ENCODE results near the gene SOX6. TPM values are rescaled to one million over a fixed set of nuclear protein-coding genes. Genes with fewer than 3 reads are reported as not detected.

SOX6 gene
- total RNA-seq, 6 donors from 2014 or later = 2.9 to 21.0 (median 4.9) TPM

DNA sequence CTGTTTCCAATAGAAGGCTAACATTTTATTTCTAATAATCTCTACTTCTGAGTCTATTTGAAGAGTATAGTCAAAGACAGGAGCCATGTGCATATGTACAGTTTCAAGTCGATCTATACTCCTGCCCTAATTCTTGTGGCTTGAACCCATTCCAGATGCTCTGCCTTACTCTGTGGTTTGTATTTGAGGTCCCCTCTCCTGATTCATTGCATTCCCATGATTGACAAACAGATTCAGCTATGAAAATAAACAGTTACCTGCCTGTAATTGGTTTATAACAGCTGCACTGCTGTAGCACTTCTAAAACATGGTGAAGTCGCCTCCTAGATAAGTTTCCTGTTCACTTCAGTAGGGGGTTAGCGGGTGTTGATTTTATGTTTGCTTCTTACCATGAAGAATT, 138.7 kb downstream of the SOX6 start:
- no peak for ATAC-seq (ENCODE audit: low FRiP score in 2 of 2)
- no peak for DNase-seq
- no peaks in the 10 kb centered on the region for H3K36me3 ChIP-seq
- H3K27ac ChIP-seq = no peak overlapping the region
- H3K4me3 ChIP-seq = no peak overlapping the region
- no peaks in the 10 kb centered on the region for H3K9me3 ChIP-seq
- TF ChIP-seq POLR2AphosphoS5 (IDR thresholded peaks at IDR 0.05) (no peak), EP300 (IDR thresholded peaks at IDR 0.05) (no peak)
- TF ChIP-seq, protein P1, sequence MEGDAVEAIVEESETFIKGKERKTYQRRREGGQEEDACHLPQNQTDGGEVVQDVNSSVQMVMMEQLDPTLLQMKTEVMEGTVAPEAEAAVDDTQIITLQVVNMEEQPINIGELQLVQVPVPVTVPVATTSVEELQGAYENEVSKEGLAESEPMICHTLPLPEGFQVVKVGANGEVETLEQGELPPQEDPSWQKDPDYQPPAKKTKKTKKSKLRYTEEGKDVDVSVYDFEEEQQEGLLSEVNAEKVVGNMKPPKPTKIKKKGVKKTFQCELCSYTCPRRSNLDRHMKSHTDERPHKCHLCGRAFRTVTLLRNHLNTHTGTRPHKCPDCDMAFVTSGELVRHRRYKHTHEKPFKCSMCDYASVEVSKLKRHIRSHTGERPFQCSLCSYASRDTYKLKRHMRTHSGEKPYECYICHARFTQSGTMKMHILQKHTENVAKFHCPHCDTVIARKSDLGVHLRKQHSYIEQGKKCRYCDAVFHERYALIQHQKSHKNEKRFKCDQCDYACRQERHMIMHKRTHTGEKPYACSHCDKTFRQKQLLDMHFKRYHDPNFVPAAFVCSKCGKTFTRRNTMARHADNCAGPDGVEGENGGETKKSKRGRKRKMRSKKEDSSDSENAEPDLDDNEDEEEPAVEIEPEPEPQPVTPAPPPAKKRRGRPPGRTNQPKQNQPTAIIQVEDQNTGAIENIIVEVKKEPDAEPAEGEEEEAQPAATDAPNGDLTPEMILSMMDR (IDR thresholded peaks at IDR 0.05) = no peak
- whole genome bisulfite sequencing, 2 donors = 88% methylated on average over 3 of the region's 3 CpGs
- H3K27me3 ChIP-seq = no peaks in the 10 kb centered on the region
- no peaks in the 10 kb centered on the region for H3K4me1 ChIP-seq

DNA sequence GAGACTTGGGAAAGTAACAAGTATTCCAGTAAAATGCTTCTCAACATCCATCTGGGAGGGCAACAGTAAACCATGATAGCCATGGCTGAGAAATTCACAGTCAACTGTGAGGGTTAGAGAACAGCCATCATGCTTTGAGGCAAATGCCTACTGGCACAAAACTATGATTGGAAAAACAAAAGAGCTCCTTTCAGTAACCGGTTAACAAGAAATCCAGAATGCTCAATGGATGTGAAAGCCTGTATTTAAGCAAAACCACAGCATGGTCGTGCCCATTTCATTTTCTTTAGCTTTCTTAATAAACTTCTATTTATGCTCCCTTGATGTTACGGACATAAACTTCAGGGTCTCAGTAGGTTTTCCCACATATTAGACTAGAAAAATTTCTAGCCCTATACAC, 139.5 kb downstream of the SOX6 start:
- H3K27ac ChIP-seq = no peak overlapping the region
- no peaks in the 10 kb centered on the region for H3K36me3 ChIP-seq
- WGBS, 2 donors = 78 to 83% methylated on average over 3 of the region's 3 CpGs
- H3K4me3 ChIP-seq = no peak overlapping the region
- no peaks in the 10 kb centered on the region for H3K27me3 ChIP-seq
- no peak for DNase-seq
- TF ChIP-seq, protein P1 (IDR thresholded peaks at IDR 0.05) = no peak
- TF ChIP-seq EP300 (IDR thresholded peaks at IDR 0.05) (no peak), POLR2A (IDR thresholded peaks at IDR 0.05) (no peak), POLR2AphosphoS5 (IDR thresholded peaks at IDR 0.05) (no peak)
- H3K4me1 ChIP-seq = no peaks in the 10 kb centered on the region
- no peak for ATAC-seq (ENCODE audit: low FRiP score in 2 of 2)
- H3K9me3 ChIP-seq = no peaks in the 10 kb centered on the region

DNA sequence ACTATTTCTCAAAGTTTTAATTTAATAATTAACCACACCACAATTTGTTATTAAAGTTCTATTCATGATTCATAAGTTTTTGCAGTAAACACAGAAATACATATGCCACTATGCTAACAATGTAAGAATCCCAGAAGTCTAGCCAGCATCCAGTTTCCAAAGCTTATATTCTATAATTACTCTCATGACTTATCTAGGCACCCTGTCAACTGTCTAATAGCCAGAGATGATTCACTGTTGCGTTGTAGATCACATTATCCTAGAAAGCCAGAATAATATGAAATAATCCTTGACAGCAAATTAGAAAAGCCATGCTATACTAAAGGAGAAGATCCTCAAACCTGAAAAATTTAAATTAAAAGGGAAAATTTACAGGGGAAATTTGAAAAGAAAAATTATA, 141.0 kb downstream of the SOX6 start:
- Histone ChIP-seq H3K4me3 (no peak overlapping the region), H3K36me3 (no peaks in the 10 kb centered on the region), H3K27ac (no peak overlapping the region), H3K4me1 (no peaks in the 10 kb centered on the region), H3K9me3 (no peaks in the 10 kb centered on the region), H3K27me3 (no peaks in the 10 kb centered on the region)
- 89 to 92% methylated on average over 1 of the region's 1 CpG for WGBS, 2 donors
- no peak for TF ChIP-seq POLR2A (IDR thresholded peaks at IDR 0.05)
- no peak for TF ChIP-seq POLR2AphosphoS5 (IDR thresholded peaks at IDR 0.05)
- TF ChIP-seq EP300 (IDR thresholded peaks at IDR 0.05) = no peak
- DNase-seq (no peak), ATAC-seq (ENCODE audit: low FRiP score in 2 of 2) (no peak)

DNA sequence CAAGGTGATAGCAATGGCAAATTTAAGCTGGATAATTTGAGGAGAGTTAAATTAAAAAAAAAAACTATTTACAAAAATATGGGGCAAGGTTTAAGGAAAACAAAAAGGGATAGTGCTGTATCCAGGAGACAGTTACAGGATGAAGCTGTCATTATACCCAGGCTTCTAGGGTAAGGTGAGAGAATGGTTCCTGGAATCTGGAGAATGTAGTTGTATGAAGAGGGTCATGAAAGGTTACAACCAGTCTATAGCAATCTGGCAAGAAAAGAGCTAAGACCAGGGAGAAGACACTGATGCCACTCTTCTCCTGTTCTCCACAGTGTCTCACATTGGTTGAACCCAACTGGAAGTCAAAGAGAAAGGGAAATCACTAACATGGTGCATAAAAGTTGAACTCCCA, 144.9 kb downstream of the SOX6 start:
- TF ChIP-seq POLR2A (IDR thresholded peaks at IDR 0.05) (no peak), POLR2AphosphoS5 (IDR thresholded peaks at IDR 0.05) (no peak), EP300 (IDR thresholded peaks at IDR 0.05) (no peak)
- TF ChIP-seq, protein P1 (IDR thresholded peaks at IDR 0.05) = no peak
- no peaks in the 10 kb centered on the region for H3K36me3 ChIP-seq
- no peaks in the 10 kb centered on the region for H3K9me3 ChIP-seq
- no peak for ATAC-seq (ENCODE audit: low FRiP score in 2 of 2)
- no peaks in the 10 kb centered on the region for H3K4me1 ChIP-seq
- no peak for DNase-seq
- H3K4me3 ChIP-seq = no peak overlapping the region
- no peak overlapping the region for H3K27ac ChIP-seq
- no peaks in the 10 kb centered on the region for H3K27me3 ChIP-seq

DNA sequence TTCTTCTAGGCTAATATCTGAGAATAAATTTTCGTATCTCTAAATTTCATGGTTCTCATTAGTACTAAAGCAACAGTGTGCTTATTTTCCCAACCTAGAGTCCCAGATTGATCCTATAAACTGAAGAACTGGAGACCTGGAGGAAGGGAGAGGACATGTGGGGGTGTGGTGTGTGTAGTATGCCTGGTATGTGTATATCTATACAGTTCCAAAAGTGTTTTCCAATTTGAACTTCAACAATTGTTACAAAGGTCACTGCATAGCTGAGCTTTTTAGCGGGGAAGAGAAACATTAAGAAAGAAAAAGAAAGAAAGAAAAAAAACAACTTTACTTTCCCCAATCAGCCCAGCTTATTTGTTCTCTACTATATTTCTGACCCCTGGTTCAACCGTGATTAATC, 152.1 kb downstream of the SOX6 start:
- Histone ChIP-seq H3K27me3 (no peaks in the 10 kb centered on the region), H3K36me3 (no peaks in the 10 kb centered on the region), H3K4me1 (no peaks in the 10 kb centered on the region), H3K27ac (no peak overlapping the region), H3K4me3 (no peak overlapping the region), H3K9me3 (no peaks in the 10 kb centered on the region)
- TF ChIP-seq POLR2AphosphoS5 (IDR thresholded peaks at IDR 0.05) = no peak
- TF ChIP-seq, protein P1 (IDR thresholded peaks at IDR 0.05) = no peak
- TF ChIP-seq POLR2A (IDR thresholded peaks at IDR 0.05) = no peak
- TF ChIP-seq EP300 (IDR thresholded peaks at IDR 0.05) = no peak
- ATAC-seq (ENCODE audit: low FRiP score in 2 of 2) (no peak), DNase-seq (no peak)
- WGBS, 2 donors = 80% methylated on average over 3 of the region's 3 CpGs
